ENCODE measurements around the gene ZBTB9.

Gene ZBTB9

DNA sequence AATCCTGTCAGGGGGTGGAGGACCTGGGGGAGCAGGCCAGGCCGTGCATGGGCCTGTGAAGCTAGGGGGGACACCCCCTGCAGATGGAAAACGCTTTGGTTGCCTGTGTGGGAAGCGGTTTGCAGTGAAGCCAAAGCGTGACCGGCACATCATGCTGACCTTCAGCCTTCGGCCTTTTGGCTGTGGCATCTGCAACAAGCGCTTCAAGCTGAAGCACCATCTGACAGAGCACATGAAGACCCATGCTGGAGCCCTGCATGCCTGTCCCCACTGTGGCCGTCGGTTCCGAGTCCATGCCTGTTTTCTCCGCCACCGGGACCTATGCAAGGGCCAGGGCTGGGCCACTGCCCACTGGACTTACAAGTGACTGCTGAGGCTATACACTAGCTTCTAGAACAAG is 1.8 kb downstream of the ZBTB9 start:
- no peaks in the 10 kb centered on the region for H3K27me3 ChIP-seq (replicated peaks)
- H3K27ac ChIP-seq: no peak overlapping the region
- in situ Hi-C loops (cut with HindIII; ENCODE audit: low pct_ligation_motif_present, low sequenced_read_pairs): no loop called here
- peaks cover 6% of the 10 kb centered on the region for H3K36me3 ChIP-seq (replicated peaks)
- TF ChIP-seq CTCF (IDR thresholded peaks at IDR 0.05; ENCODE audit: low read depth, low read length, missing control alignments): no peak
- H3K4me3 ChIP-seq (ENCODE audit: low read depth, low read length): no peak overlapping the region
- DNase-seq: no peak

- no peak for TF ChIP-seq CTCF (IDR thresholded peaks at IDR 0.05; ENCODE audit: low read depth, low read length, missing control alignments)
- Histone ChIP-seq H3K36me3 (replicated peaks) (peaks cover 6% of the 10 kb centered on the region), H3K27me3 (replicated peaks) (no peaks in the 10 kb centered on the region), H3K27ac (no peak overlapping the region), H3K4me3 (ENCODE audit: low read depth, low read length) (no peak overlapping the region)
- DNase-seq: no peak
- in situ Hi-C loops (cut with HindIII; ENCODE audit: low pct_ligation_motif_present, low sequenced_read_pairs): no loop called here
Measured at GRCh38 chr6:33458676-33459075, 4.3 kb downstream of the ZBTB9 start.

GRCh38 chr6:33459226-33459625 is 4.8 kb downstream of the ZBTB9 start:
- TF ChIP-seq CTCF (IDR thresholded peaks at IDR 0.05; ENCODE audit: low read depth, low read length, missing control alignments): no peak
- H3K36me3 ChIP-seq (replicated peaks): peaks cover 6% of the 10 kb centered on the region
- no peak overlapping the region for H3K27ac ChIP-seq
- in situ Hi-C loops (cut with HindIII; ENCODE audit: low pct_ligation_motif_present, low sequenced_read_pairs): no loop called here
- DNase-seq: no peak
- H3K4me3 ChIP-seq (ENCODE audit: low read depth, low read length): no peak overlapping the region
- H3K27me3 ChIP-seq (replicated peaks): no peaks in the 10 kb centered on the region

GRCh38 chr6:33466075-33466735 is 11.8 kb downstream of the ZBTB9 start:
- Histone ChIP-seq H3K27me3 (replicated peaks) (no peaks in the 10 kb centered on the region), H3K36me3 (replicated peaks) (no peaks in the 10 kb centered on the region), H3K4me3 (ENCODE audit: low read depth, low read length) (no peak overlapping the region), H3K27ac (no peak overlapping the region)
- no peak for DNase-seq
- no peak for TF ChIP-seq CTCF (IDR thresholded peaks at IDR 0.05; ENCODE audit: low read depth, low read length, missing control alignments)
- in situ Hi-C loops (cut with HindIII; ENCODE audit: low pct_ligation_motif_present, low sequenced_read_pairs): no loop called here

GRCh38 chr6:33467091-33467490 is 12.7 kb downstream of the ZBTB9 start:
- DNase-seq: no peak
- Histone ChIP-seq H3K27me3 (replicated peaks) (no peaks in the 10 kb centered on the region), H3K36me3 (replicated peaks) (no peaks in the 10 kb centered on the region), H3K27ac (no peak overlapping the region), H3K4me3 (ENCODE audit: low read depth, low read length) (no peak overlapping the region)
- no peak for TF ChIP-seq CTCF (IDR thresholded peaks at IDR 0.05; ENCODE audit: low read depth, low read length, missing control alignments)
- in situ Hi-C loops (cut with HindIII; ENCODE audit: low pct_ligation_motif_present, low sequenced_read_pairs): no loop called here

DNA sequence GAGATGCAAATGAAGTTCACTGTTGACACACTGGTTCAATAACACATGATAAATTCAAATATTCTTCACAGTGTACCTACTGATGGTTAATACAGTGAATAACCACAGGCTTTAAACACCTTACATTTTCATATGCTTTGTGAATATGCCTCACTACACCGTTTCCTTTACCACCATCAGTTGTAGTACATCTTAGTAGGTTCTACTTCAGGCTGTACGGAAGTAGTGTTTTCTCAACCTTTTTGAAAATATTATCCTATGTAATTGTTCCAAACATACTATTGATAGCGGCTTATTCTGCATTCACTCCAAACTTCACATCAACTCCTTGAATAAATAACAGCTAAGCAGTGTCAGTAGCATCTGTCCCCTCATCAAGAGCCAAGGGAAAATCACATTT is 15.3 kb downstream of the ZBTB9 start:
- H3K27ac ChIP-seq: no peak overlapping the region
- in situ Hi-C loops (cut with HindIII; ENCODE audit: low pct_ligation_motif_present, low sequenced_read_pairs): no loop called here
- H3K4me3 ChIP-seq (ENCODE audit: low read depth, low read length): no peak overlapping the region
- DNase-seq: no peak
- H3K27me3 ChIP-seq (replicated peaks): no peaks in the 10 kb centered on the region
- TF ChIP-seq CTCF (IDR thresholded peaks at IDR 0.05; ENCODE audit: low read depth, low read length, missing control alignments): no peak
- no peaks in the 10 kb centered on the region for H3K36me3 ChIP-seq (replicated peaks)

All from brain microvascular endothelial cell (primary cell).